Colonic mucosa (tissue), 4 donors: Measurements from ENCODE around the gene CCNE1. TPM values are rescaled to one million over a fixed set of nuclear protein-coding genes. Genes with fewer than 3 reads are reported as not detected.

ENCODE experiments used
- DNase-seq: peaks from one replicate; pipeline ENCODE4 v3.0.0-alpha.2; 2020
- H3K27ac ChIP-seq: fragments of 200-600 bp; one replicate; pipeline ENCODE4 v1.8.0; 2021
- H3K27me3 ChIP-seq: fragments of 200-600 bp; one replicate; pipeline ENCODE4 v1.8.0; 2021
- H3K36me3 ChIP-seq: fragments of 200-600 bp; one replicate; pipeline ENCODE4 v1.8.0; 2021
- H3K4me1 ChIP-seq: fragments of 200-600 bp; one replicate; pipeline ENCODE4 v1.8.0; 2021; ENCODE audit warnings: mild to moderate bottlenecking
- H3K4me3 ChIP-seq: fragments of 200-600 bp; one replicate; pipeline ENCODE4 v1.8.0; 2021
- H3K9ac ChIP-seq, 2 donors: one replicate each; pipeline ENCODE4 v1.7.0; 2013; ENCODE audit warnings: control low read depth in 2 of 2, low read depth in 2 of 2, low read length in 2 of 2
- H3K9me3 ChIP-seq: fragments of 200-600 bp; one replicate; pipeline ENCODE4 v1.8.0; 2021
- CTCF ChIP-seq: fragments of 200-600 bp; IDR thresholded peaks from one replicate; pipeline ENCODE4 v1.8.0; 2022; ENCODE audit warnings: antibody characterized with exemption, mild to moderate bottlenecking
- intact Hi-C: fragments of 100-400 bp; cut with DNase I; formaldehyde crosslinking; loops from one replicate; pipeline ENCODE4 v1.14.1; 2022
- total RNA-seq, 2 donors: library from RNA; stranded (reverse); fragmentation: NEBNext Ultra II Directional in 1 of 2; extraction: Animal tissue kit (Norgen Biotek cat#: 25700) in 1 of 2; gene quantifications; one replicate each; pipeline ENCODE4 v1.2.1, GENCODE V29; 2021
- donor health status: healthy.
- donor health status: DM: no; HTN: no; CAD: no.
- donor health status: DM: no; HTN: no; CAD: no.

The CCNE1 gene
- total RNA-seq, 2 donors from 2014 or later: 5.1 to 10.6 TPM

- Histone ChIP-seq H3K4me1 (peaks cover 9% of the 10 kb centered on the region), H3K4me3 (peak overlapping the region; percentile 40), H3K9ac (peak overlapping the region in 1 of 2 donors; percentile 57), H3K9me3 (no peaks in the 10 kb centered on the region), H3K27ac (no peak overlapping the region), H3K36me3 (no peaks in the 10 kb centered on the region), H3K27me3 (peaks cover 8% of the 10 kb centered on the region)
- peak; percentile 51 for DNase-seq
- intact Hi-C loops: loop anchor here (5.0 kb wide), 1 partner anchor 106 kb away; no protein-coding TSS in a partner anchor
- TF ChIP-seq CTCF: peak; percentile 77
Measured at GRCh38 chr19:29873024-29873800, 61.4 kb downstream of the CCNE1 start.

Other genes starting within 250 kb of the CCNE1 start
- gene POP4, start 205.7 kb upstream of the CCNE1 start, total RNA-seq: 10 to 100 TPM; 52.4 to 87.5 TPM
- gene PLEKHF1, start 146.5 kb upstream of the CCNE1 start, total RNA-seq: 1 to 10 TPM; 2.8 to 3.4 TPM
- gene C19orf12, start 96.7 kb upstream of the CCNE1 start, total RNA-seq: 10 to 100 TPM; 15.2 to 15.3 TPM
- gene URI1, start 130.2 kb downstream of the CCNE1 start, total RNA-seq: 10 to 100 TPM; 37.9 to 41.4 TPM